IMR-90 (cell line): Measurements from ENCODE around the gene S100A12.

Experiments used
- BHLHE40 ChIP-seq: fragments of 150-350 bp; IDR thresholded peaks from 2 replicates; pipeline ENCODE4 v1.6.1; 2016; ENCODE audit warnings: mild to moderate bottlenecking, low read depth, low read length
- CEBPB ChIP-seq: IDR thresholded peaks from 2 replicates; pipeline ENCODE4 v1.6.1; 2012; ENCODE audit warnings: low read depth, low read length, improper control_type of control experiment
- CTCF ChIP-seq: conservative IDR thresholded peaks from 2 replicates; pipeline ENCODE4 v1.5.1; 2012; ENCODE audit warnings: mild to moderate bottlenecking, low read depth, low read length, improper control_type of control experiment
- ELK1 ChIP-seq: fragments of 150-350 bp; IDR thresholded peaks from 2 replicates; pipeline ENCODE4 v1.6.1; 2016; ENCODE audit warnings: low read depth, mild to moderate bottlenecking, low read length, moderate library complexity, borderline replicate concordance
- MAFK ChIP-seq: IDR thresholded peaks from 2 replicates; pipeline ENCODE4 v1.6.1; 2012; ENCODE audit warnings: low read depth, low read length, improper control_type of control experiment
- MAZ ChIP-seq: IDR thresholded peaks from 2 replicates; pipeline ENCODE4 v1.6.1; 2012; ENCODE audit warnings: low read depth, mild to moderate bottlenecking, low read length, improper control_type of control experiment, moderate library complexity, borderline replicate concordance
- MXI1 ChIP-seq: IDR thresholded peaks from 2 replicates; pipeline ENCODE4 v1.6.1; 2012; ENCODE audit warnings: low read depth, mild to moderate bottlenecking, low read length, moderate library complexity, borderline replicate concordance
- POLR2A ChIP-seq: IDR thresholded peaks from 2 replicates; pipeline ENCODE4 v1.6.1; 2012; ENCODE audit warnings: mild to moderate bottlenecking, low read depth, low read length
- RAD21 ChIP-seq: IDR thresholded peaks from 2 replicates; pipeline ENCODE4 v1.6.1; 2012; ENCODE audit warnings: low read length, improper control_type of control experiment
- RCOR1 ChIP-seq: IDR thresholded peaks from 2 replicates; pipeline ENCODE4 v1.6.1; 2012; ENCODE audit warnings: mild to moderate bottlenecking, low read length, improper control_type of control experiment; ENCODE audit not compliant: insufficient replicate concordance
- RFX5 ChIP-seq: IDR thresholded peaks from 2 replicates; pipeline ENCODE4 v1.8.0; 2012; ENCODE audit warnings: low read depth, mild to moderate bottlenecking, low read length, moderate library complexity
- SMC3 ChIP-seq: fragments of 150-350 bp; IDR thresholded peaks from 2 replicates; pipeline ENCODE4 v1.6.1; 2016; ENCODE audit warnings: low read depth, mild to moderate bottlenecking, antibody characterized with exemption, low read length, moderate library complexity

- no peak for TF ChIP-seq POLR2A
- TF ChIP-seq CTCF: no peak
- no peak for TF ChIP-seq BHLHE40
- no peak for TF ChIP-seq RFX5
- no peak for TF ChIP-seq RAD21
- TF ChIP-seq CEBPB: no peak
- no peak for TF ChIP-seq ELK1
- no peak for TF ChIP-seq MAFK
- no peak for TF ChIP-seq MXI1
- TF ChIP-seq RCOR1: no peak
- TF ChIP-seq MAZ: no peak
- no peak for TF ChIP-seq SMC3
These were observed 40.6 kb upstream of the S100A12 start, which contains the start of gene S100A7A for GRCh38 chr1:153415850-153416570.
